GM10847 (cell line): ENCODE results near the gene PSD2.

Experiments
- POLR2A ChIP-seq: IDR thresholded peaks from 2 replicates; pipeline ENCODE4 v1.6.1; 2011; ENCODE audit not compliant: insufficient read length; ENCODE audit errors: extremely low read depth

PSD2 gene

GRCh38 chr5:139772927-139773690 lies 22.5 kb upstream of the PSD2 start:
- TF ChIP-seq POLR2A = no peak

- no peak for TF ChIP-seq POLR2A
Observed at GRCh38 chr5:139774980-139775661, 20.5 kb upstream of the PSD2 start.

GRCh38 chr5:139775872-139776271 lies 19.7 kb upstream of the PSD2 start:
- no peak for TF ChIP-seq POLR2A

GRCh38 chr5:139776861-139777260 lies 18.7 kb upstream of the PSD2 start:
- no peak for TF ChIP-seq POLR2A

GRCh38 chr5:139783436-139783965 lies 12.1 kb upstream of the PSD2 start:
- no peak for TF ChIP-seq POLR2A

- no peak for TF ChIP-seq POLR2A
Observed at GRCh38 chr5:139784488-139784887, 11.1 kb upstream of the PSD2 start.

GRCh38 chr5:139787257-139787567 lies 8.4 kb upstream of the PSD2 start:
- TF ChIP-seq POLR2A = no peak

- no peak for TF ChIP-seq POLR2A
Observed at GRCh38 chr5:139787568-139788293, 7.9 kb upstream of the PSD2 start.

GRCh38 chr5:139788294-139788910 lies 7.2 kb upstream of the PSD2 start:
- TF ChIP-seq POLR2A = no peak

GRCh38 chr5:139789116-139789844 lies 6.3 kb upstream of the PSD2 start:
- TF ChIP-seq POLR2A = no peak

- TF ChIP-seq POLR2A = no peak
Observed at GRCh38 chr5:139789845-139790189, 5.8 kb upstream of the PSD2 start.

GRCh38 chr5:139792218-139792617 lies 3.4 kb upstream of the PSD2 start:
- no peak for TF ChIP-seq POLR2A

- no peak for TF ChIP-seq POLR2A
Observed at GRCh38 chr5:139794067-139794846, 1.4 kb upstream of the PSD2 start.
